Sigmoid colon (tissue), 7 donors: ENCODE results near the gene PPM1G. TPM values are rescaled to one million over a fixed set of nuclear protein-coding genes. Genes with fewer than 3 reads are reported as not detected.
A peak's percentile ranks its signal among the peaks of the same experiment; 100 is the strongest.

Source experiments
- DNase-seq: peaks from one replicate; pipeline ENCODE4 v3.0.0-alpha.2; 2019
- H3K27ac ChIP-seq, 4 donors: fragments of 200-600 bp; sonication (generic); one replicate each; pipeline ENCODE4 v1.5.1; 2016 to 2019; ENCODE audit warnings: mild to moderate bottlenecking in 1 of 4
- H3K27me3 ChIP-seq, 3 donors: fragments of 200-600 bp; sonication (generic); one replicate each; pipeline ENCODE4 v1.5.1; 2019; ENCODE audit warnings: mild to moderate bottlenecking in 1 of 3
- H3K36me3 ChIP-seq, 4 donors: fragments of 200-600 bp; sonication (generic); one replicate each; pipeline ENCODE4 v1.5.1; 2016 to 2019
- H3K4me1 ChIP-seq, 4 donors: fragments of 200-600 bp; sonication (generic); one replicate each; pipeline ENCODE4 v1.5.1; 2017 to 2019
- H3K4me3 ChIP-seq, 4 donors: fragments of 200-600 bp; sonication (generic); one replicate each; pipeline ENCODE4 v1.5.1; 2017 to 2019; ENCODE audit warnings: mild to moderate bottlenecking in 2 of 4, moderate library complexity in 1 of 4
- H3K9me3 ChIP-seq, 4 donors: fragments of 200-600 bp in 3 of 4; sonication (generic) in 3 of 4; one replicate each; pipeline versions ENCODE4 v1.5.1 to v1.6.1; 2013 to 2019
- CTCF ChIP-seq, 4 experiments: fragments of 450-650 bp in 3 of 4; fragments of 200-600 bp in 1 of 4; IDR thresholded peaks; one replicate each; pipeline ENCODE4 v1.5.1; 2016 to 2019; ENCODE audit warnings: antibody characterized with exemption in 4 of 4, mild to moderate bottlenecking in 3 of 4, moderate library complexity in 2 of 4
- EP300 ChIP-seq, 4 donors: sonication (generic); formaldehyde crosslinking; IDR thresholded peaks; one replicate each; pipeline ENCODE4 v1.6.1; 2017; ENCODE audit warnings: antibody characterized with exemption in 4 of 4
- POLR2A ChIP-seq, 2 donors: fragments of 450-650 bp; IDR thresholded peaks; one replicate each; pipeline ENCODE4 v1.6.1; 2016; ENCODE audit warnings: antibody characterized with exemption in 2 of 2, mild to moderate bottlenecking in 2 of 2, moderate library complexity in 2 of 2
- POLR2AphosphoS5 ChIP-seq, 4 donors: sonication (generic); formaldehyde crosslinking; IDR thresholded peaks; one replicate each; pipeline ENCODE4 v1.6.1; 2017; ENCODE audit warnings: antibody characterized with exemption in 4 of 4
- WGBS, 2 donors: extraction: QIAGEN DNeasy Blood & Tissue Kit; methylation state at CpG; one replicate each; pipeline ENCODE4 v1.1.7; 2013; 5-methylcytosine and 5-hydroxymethylcytosine counted together
- intact Hi-C: fragments of 100-400 bp; cut with DNase I; formaldehyde crosslinking; loops from one replicate; pipeline ENCODE4 v1.15.1; 2023
- polyA plus RNA-seq, 3 donors: library from polyadenylated mRNA; stranded (reverse); fragments of 200-250 nt; gene quantifications; one replicate each; pipeline ENCODE4 v1.2.3, GENCODE V29; 2013
- total RNA-seq, 4 donors: library from RNA; depleted of rRNA; stranded (reverse); fragments of >200 nt; gene quantifications; one replicate each; pipeline ENCODE4 v1.1.0, GENCODE V29; 2016
- donor health status: healthy with polysubstance abuse.
- donor health status: Bipolar disorder and iron deficiency.
- donor health status: healthy.

The PPM1G gene
- total and polyA plus RNA-seq, 7 donors = 40.8 to 93.4 (median 45.3) TPM

DNA sequence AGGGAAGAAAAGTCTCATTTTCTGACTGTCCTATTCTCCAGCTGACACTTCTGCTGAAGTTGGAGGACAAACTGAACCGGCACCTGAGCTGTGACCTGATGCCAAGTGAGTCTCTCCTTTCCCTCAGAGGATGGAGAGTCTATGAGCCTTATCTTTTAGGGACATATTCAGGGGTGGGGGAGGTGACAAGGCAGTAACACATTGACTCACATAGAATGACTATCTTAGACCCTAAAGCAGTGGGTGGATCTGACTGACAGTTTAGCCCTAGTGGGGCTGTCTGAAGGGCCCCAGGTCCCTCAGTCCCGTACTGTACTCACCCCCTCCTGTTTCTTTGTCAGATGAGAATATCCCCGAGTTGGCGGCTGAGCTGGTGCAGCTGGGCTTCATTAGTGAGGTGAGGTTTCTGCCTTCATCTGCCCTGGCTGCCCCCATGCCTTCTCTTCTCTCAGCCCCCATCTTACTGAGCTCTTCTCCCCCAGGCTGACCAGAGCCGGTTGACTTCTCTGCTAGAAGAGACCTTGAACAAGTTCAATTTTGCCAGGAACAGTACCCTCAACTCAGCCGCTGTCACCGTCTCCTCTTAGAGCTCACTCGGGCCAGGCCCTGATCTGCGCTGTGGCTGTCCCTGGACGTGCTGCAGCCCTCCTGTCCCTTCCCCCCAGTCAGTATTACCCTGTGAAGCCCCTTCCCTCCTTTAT lies 32.0 kb upstream of the PPM1G start:
- intact Hi-C loops = no loop called here
- WGBS, 2 donors = 79 to 89% methylated on average over 10 of the region's 10 CpGs
- H3K4me1 ChIP-seq = peaks cover 0 to 16% (median 13%) of the 10 kb centered on the region in 4 donors
- H3K9me3 ChIP-seq = no peaks in the 10 kb centered on the region
- no peak overlapping the region for H3K27ac ChIP-seq
- no peak for DNase-seq
- no peak for TF ChIP-seq CTCF (IDR thresholded peaks at IDR 0.05)
- TF ChIP-seq POLR2AphosphoS5 (IDR thresholded peaks at IDR 0.05) = no peak
- TF ChIP-seq EP300 (IDR thresholded peaks at IDR 0.05) = no peak
- no peak for TF ChIP-seq POLR2A (IDR thresholded peaks at IDR 0.05)
- peaks cover 32 to 73% (median 47%) of the 10 kb centered on the region in 4 donors for H3K36me3 ChIP-seq
- no peak overlapping the region for H3K4me3 ChIP-seq
- no peaks in the 10 kb centered on the region for H3K27me3 ChIP-seq

DNA sequence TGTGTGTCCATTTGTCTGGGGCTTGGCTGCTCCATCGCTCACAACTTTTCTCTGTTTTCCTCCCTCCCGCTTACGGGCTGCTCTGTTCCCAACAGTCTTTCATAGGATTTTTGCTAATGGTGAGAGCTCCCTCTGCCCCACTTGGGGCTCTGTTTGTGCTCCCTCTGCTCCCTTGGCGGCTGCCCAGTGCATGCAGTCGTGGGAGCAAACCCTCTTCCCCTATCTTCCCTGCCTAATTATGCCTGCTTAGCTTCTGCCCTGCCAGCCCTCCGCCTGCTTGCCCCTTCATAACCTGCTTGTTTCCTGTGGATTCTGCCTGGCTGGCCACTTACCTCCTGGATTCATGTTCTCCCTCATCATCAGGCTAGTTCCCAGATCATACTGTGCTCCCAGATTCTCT lies 26.2 kb upstream of the PPM1G start:
- intact Hi-C loops = no loop called here
- WGBS, 2 donors = 92% methylated on average over 6 of the region's 6 CpGs
- H3K27me3 ChIP-seq = no peaks in the 10 kb centered on the region

DNA sequence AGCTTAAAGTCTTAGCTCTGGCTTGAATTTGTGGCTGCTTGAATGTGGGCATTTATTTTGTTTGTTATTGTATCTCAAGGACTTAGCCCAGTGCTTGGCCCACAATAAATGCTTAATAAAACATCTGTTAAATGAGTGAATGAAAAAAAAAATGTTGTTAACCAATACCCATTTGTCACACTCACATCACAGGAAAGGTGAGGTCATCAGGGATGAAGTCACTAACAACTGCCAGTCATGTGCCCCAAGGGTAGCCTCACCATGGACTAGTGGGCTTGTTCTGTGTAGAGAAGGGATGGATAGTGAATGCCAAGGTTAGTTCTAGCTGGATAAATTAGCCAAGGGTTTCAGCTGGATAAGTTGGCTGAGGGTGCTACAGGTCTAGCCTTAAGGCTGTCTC lies 22.0 kb upstream of the PPM1G start:
- Histone ChIP-seq H3K4me3 (no peak overlapping the region), H3K27ac (peak overlapping the region in 2 of 4 donors; percentile 99 to 100), H3K9me3 (no peaks in the 10 kb centered on the region), H3K27me3 (no peaks in the 10 kb centered on the region), H3K36me3 (peaks cover 24 to 35% (median 33%) of the 10 kb centered on the region in 4 donors), H3K4me1 (peaks cover 0 to 52% (median 40%) of the 10 kb centered on the region in 4 donors)
- no peak for DNase-seq
- TF ChIP-seq POLR2A (IDR thresholded peaks at IDR 0.05) (no peak), CTCF (IDR thresholded peaks at IDR 0.05) (no peak), POLR2AphosphoS5 (IDR thresholded peaks at IDR 0.05) (no peak), EP300 (IDR thresholded peaks at IDR 0.05) (no peak)
- intact Hi-C loops = no loop called here

More for the DNA sequence above, 26.2 kb upstream of the PPM1G start:
- Histone ChIP-seq H3K9me3 (no peaks in the 10 kb centered on the region), H3K36me3 (peaks cover 51 to 77% (median 62%) of the 10 kb centered on the region in 4 donors), H3K27ac (no peak overlapping the region), H3K4me3 (no peak overlapping the region), H3K4me1 (peaks cover 0 to 31% (median 24%) of the 10 kb centered on the region in 4 donors)
- no peak for DNase-seq
- TF ChIP-seq POLR2AphosphoS5 (IDR thresholded peaks at IDR 0.05) = no peak
- TF ChIP-seq CTCF (IDR thresholded peaks at IDR 0.05) = no peak
- no peak for TF ChIP-seq EP300 (IDR thresholded peaks at IDR 0.05)
- TF ChIP-seq POLR2A (IDR thresholded peaks at IDR 0.05) = no peak

DNA sequence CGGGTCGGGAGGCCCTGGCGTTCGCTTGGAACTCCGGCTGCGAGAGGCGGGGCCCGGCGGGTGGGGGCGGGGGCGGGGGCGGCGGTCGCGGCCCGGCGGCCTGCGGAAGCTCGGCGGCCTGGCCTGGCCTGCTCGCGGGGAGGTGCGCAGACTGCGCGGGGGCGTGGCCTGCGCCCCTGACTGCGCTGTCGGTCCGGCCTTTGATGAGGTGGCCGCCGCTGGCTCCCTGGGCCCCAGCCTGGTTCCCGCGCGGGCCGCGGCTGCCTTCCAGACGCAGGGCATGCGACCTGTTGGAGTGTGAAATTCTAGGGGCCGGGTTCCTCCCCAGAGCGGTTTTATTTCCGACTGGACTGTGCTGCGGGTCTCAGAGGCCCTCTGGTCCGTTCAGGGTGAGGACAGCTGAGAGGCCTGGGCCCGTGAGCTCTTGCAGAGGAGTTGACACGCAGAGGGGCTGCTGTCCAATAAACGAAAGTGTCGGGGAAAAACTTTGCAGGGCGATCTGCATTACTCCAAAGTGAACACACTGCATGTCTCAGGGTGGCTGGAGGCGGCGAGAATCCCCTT lies 19.7 kb upstream of the PPM1G start:
- TF ChIP-seq EP300 (IDR thresholded peaks at IDR 0.05) = no peak
- TF ChIP-seq POLR2A (IDR thresholded peaks at IDR 0.05) = no peak
- TF ChIP-seq CTCF (IDR thresholded peaks at IDR 0.05) = no peak
- TF ChIP-seq POLR2AphosphoS5 (IDR thresholded peaks at IDR 0.05) = peak in 1 of 4 donors; percentile 3
- Histone ChIP-seq H3K27me3 (no peaks in the 10 kb centered on the region), H3K9me3 (no peaks in the 10 kb centered on the region), H3K27ac (peak overlapping the region; percentile 97 to 100 (median 98)), H3K4me3 (peak overlapping the region; percentile 89 to 99 (median 96)), H3K36me3 (peaks cover 8 to 11% (median 11%) of the 10 kb centered on the region in 4 donors), H3K4me1 (peaks cover 0 to 52% (median 40%) of the 10 kb centered on the region in 4 donors)
- 0% methylated on average over 51 of the region's 51 CpGs for WGBS, 2 donors
- peak; percentile 91 for DNase-seq
- intact Hi-C loops = loop anchor here (1.0 to 2.0 kb wide), 3 partner anchors 20 to 73 kb away; partner anchors contain the start of genes EIF2B4, GTF3C2, PPM1G and SNX17
